Tibial nerve (tissue), 4 donors: ENCODE data around the gene EIF3F.

ENCODE experiments used
- CTCF ChIP-seq, 5 experiments: fragments of 200-600 bp in 3 of 5; fragments of 450-650 bp in 2 of 5; sonication (generic) in 3 of 5; IDR thresholded peaks; one replicate each; pipeline ENCODE4 v1.5.1; 2016 to 2019; ENCODE audit warnings: antibody characterized with exemption in 5 of 5, mild to moderate bottlenecking in 3 of 5, moderate library complexity in 2 of 5
- EP300 ChIP-seq, 2 donors: sonication (generic); formaldehyde crosslinking; IDR thresholded peaks; one replicate each; pipeline ENCODE4 v1.6.1; 2017; ENCODE audit warnings: antibody characterized with exemption in 2 of 2, mild to moderate bottlenecking in 1 of 2
- POLR2A ChIP-seq, 2 donors: fragments of 450-650 bp; IDR thresholded peaks; one replicate each; pipeline ENCODE4 v1.6.1; 2017; ENCODE audit warnings: antibody characterized with exemption in 2 of 2, mild to moderate bottlenecking in 2 of 2, moderate library complexity in 2 of 2

- no peak for TF ChIP-seq CTCF (IDR thresholded peaks at IDR 0.05)
- no peak for TF ChIP-seq EP300 (IDR thresholded peaks at IDR 0.05)
- TF ChIP-seq POLR2A (IDR thresholded peaks at IDR 0.05): no peak
Measured at GRCh38 chr11:7971846-7972245, 15.3 kb upstream of the EIF3F start.
